Subcutaneous preadipocyte (primary cell): ENCODE data around the gene OR10P1. TPM values are rescaled to one million over a fixed set of nuclear protein-coding genes. Genes with fewer than 3 reads are reported as not detected.

Experiments
- small RNA-seq: library from RNA; depleted of rRNA; stranded (forward); fragments of <200 nt; gene quantifications from one replicate; pipeline ENCODE3, GENCODE V24; 2012
- total RNA-seq: library from RNA; depleted of rRNA; stranded (reverse); fragments of >200 nt; gene quantifications from 2 replicates; pipeline ENCODE4 v1.2.3, GENCODE V29; 2012

The OR10P1 gene
- not detected in 2 replicates for total RNA-seq

GRCh38 chr12:55636853-55637252 is at the start of gene OR10P1:
Gene OR10P1, plus strand, starts transcription at chr12:55636892. Its CDS starts 0 bp downstream, at chr12:55636892.

Small RNA genes within 50 kb of the gene (small RNA-seq; reads per million reads assigned to genes)
- gene AC009779.5: not detected

Other genes starting within 250 kb of the OR10P1 start
- gene OR6C65, start 236.4 kb upstream of the OR10P1 start, total RNA-seq: not detected in 2 replicates
- not detected in 2 replicates for gene OR6C76, start 210.6 kb upstream of the OR10P1 start, total RNA-seq
- not detected in 2 replicates for gene OR6C2, start 192.8 kb upstream of the OR10P1 start, total RNA-seq
- not detected in 2 replicates for gene OR6C70, start 166.8 kb upstream of the OR10P1 start, total RNA-seq
- not detected in 2 replicates for gene OR6C68, start 144.5 kb upstream of the OR10P1 start, total RNA-seq
- not detected in 2 replicates for gene OR6C4, start 87.3 kb upstream of the OR10P1 start, total RNA-seq
- gene OR2AP1, start 64.4 kb upstream of the OR10P1 start, total RNA-seq: not detected in 2 replicates
- 15.2 and 18.7 TPM in 2 replicates for gene ITGA7, start 71.0 kb downstream of the OR10P1 start, total RNA-seq
- gene BLOC1S1, start 79.2 kb downstream of the OR10P1 start, total RNA-seq: 33.8 and 54.0 TPM in 2 replicates
- gene RDH5, start 83.5 kb downstream of the OR10P1 start, total RNA-seq: 59.2 and 70.6 TPM in 2 replicates
- 1,437 and 2,220 TPM in 2 replicates for gene CD63, start 92.1 kb downstream of the OR10P1 start, total RNA-seq
- gene GDF11, start 106.2 kb downstream of the OR10P1 start, total RNA-seq: 4.0 and 7.0 TPM in 2 replicates
- gene SARNP, start 180.8 kb downstream of the OR10P1 start, total RNA-seq: 65.5 and 79.0 TPM in 2 replicates
- gene ORMDL2, start 181.1 kb downstream of the OR10P1 start, total RNA-seq: 14.3 and 15.6 TPM in 2 replicates
- 32.3 and 42.4 TPM in 2 replicates for gene DNAJC14, start 192.7 kb downstream of the OR10P1 start, total RNA-seq
- 9.2 and 9.9 TPM in 2 replicates for gene MMP19, start 206.0 kb downstream of the OR10P1 start, total RNA-seq